NOMO-1 (cell line): ENCODE results near the gene CCL17.
A peak's percentile ranks its signal among the peaks of the same experiment; 100 is the strongest.
"Not testable (repeated sequence)": the region's sequence is repeated elsewhere in the genome, so short reads cannot be mapped to it uniquely, and the experiment has no call there.

ENCODE experiments used
- DNase-seq, 2 experiments: peaks; one replicate each; lab custom pipeline; 2025; ENCODE audit not compliant: unreplicated experiment in 2 of 2; lab: John Stamatoyannopoulos, UW

The CCL17 gene

DNA sequence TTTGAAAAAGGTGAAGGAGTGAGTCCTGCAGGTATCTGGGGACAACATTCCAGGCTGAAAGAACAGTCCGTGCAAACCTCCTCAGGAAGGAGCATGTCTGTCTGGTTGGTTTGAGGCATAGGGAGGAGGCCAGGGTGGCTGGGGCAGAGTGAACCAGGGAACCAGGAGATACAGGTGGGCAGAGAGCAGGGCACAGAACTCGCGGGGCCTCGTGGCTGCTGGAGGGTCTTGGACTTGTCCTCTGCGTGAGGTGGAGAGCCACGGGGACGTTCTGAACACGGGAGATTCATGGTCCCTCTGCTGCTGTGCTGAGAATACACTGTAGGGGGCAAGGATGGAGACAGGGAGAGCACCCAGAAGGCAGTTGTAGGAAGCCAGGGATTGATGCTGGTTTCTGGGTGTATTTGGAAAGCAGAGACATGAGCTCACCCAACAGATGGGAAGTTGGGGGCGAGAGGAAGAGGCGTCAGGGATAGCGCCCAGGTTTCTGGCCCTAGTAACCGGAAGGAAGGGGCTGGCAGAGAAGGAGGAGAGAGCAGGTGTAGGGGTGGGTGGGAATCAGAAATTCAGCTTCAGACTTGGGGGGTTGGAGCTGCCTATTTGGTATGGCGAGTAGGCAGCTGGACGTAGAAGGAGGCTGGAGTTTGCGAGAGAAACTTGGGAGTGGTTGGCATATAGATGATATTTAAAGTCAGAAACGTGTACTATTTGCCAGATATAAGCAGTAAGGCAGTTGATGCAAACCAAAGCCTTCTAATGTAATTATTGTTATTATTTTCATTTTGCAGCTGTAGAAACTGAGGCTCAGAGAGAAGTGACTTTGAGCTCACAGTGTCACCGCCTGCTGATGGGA, at the start of gene CCL17:
CCL17 (plus strand) TSS at position 803 of the 853 bp plus-strand sequence. CDS start 9,166 bp downstream, outside the sequence.
- no peak for DNase-seq

DNA sequence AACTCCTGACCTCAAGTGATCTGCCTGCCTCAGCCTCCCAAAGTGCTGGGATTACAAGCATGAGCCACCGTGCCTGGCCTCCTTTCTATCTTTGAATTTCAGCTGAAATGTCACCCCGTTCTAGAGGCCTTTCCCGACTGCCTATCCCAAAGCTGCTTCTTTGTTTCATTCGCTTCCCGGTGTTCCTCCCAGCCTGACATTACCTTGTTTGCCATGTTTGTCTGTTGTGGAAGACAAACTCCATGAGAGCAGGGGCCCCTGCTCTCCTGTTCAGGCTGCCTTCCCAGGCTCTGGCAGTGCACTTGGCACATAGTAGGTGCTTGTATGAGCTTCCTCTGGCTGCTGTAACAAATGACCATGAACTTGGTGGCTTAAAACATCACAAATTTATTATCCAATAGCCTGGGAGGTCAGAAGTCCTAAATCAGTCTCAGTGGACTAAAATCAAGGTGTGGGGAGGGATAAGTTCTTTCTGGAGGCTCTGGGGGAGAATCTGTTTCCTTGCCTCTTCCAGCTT, 48.6 kb upstream of the CCL17 start:
- DNase-seq: no peak

DNA sequence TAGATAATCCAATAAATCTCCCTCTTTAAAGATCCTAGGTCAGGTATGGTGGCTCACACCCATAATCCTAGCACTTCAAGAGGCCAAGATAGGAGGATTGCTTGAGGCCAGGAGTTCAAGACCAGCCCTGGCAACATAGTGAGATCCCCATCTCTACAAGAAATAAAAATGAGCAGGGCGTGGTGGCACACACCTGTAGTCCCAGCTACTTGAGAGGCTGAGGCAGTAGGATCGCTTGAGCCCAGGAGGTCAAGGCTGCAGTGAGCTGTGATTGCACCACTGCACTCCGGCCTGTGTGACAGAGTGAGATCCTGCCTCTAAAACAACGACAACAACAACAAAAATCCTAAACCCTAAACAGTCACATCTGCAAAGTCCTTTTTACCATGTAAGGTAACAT, 48.0 kb upstream of the CCL17 start:
- DNase-seq: no peak

DNA sequence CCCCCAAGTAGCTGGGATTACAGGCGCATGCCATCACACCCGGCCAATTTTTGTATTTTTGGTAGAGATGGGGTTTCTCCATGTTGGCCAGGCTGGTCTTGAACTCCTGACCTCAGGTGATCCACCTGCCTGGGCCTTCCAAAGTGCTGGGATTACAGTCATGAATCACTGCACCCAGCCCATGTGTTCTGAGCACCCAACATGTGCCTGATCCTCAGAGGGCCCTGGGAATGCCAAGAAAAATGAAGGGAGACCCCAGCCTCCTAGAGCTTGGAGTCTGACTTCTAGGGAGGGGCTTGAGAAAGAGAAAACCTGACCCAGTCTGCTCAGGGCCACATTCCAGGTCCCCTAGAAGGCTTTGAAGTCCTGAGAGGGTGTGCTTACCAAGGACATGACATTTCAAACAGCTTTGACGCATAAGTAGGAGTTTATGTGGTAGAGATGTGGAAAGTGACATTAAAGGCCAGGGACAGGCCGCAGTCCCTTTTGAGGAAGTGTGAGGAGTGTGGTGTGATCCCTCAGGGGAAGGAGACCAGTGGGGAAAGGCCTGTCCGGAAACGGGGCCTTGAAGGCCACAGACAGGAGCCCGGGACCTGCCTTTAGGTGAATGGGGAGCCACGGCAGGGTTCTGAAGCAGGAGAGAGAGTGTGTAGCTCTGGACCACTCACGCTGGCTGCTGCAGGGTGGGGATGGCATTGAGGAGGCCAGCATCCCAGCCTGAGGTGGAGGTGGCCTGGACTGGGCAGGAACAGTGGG, 47.1 kb upstream of the CCL17 start:
- peak; percentile 74 to 77 for DNase-seq

DNA sequence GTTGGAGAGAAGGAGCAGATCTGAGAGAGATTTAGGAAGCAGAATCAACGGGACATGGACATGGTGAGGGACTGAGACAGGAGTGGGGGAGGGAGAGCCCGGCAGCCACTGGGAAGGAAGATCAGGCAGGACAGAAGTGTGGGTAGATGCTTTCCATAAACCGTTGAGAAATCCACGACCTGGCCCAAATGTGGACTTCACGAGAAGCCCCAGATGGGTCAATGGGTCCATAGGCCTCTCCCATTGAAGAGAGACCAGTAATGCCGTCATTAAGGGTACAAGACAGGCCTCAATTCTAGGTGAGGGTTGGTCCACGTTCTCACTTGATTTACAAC, 46.5 kb upstream of the CCL17 start:
- DNase-seq: no peak

DNA sequence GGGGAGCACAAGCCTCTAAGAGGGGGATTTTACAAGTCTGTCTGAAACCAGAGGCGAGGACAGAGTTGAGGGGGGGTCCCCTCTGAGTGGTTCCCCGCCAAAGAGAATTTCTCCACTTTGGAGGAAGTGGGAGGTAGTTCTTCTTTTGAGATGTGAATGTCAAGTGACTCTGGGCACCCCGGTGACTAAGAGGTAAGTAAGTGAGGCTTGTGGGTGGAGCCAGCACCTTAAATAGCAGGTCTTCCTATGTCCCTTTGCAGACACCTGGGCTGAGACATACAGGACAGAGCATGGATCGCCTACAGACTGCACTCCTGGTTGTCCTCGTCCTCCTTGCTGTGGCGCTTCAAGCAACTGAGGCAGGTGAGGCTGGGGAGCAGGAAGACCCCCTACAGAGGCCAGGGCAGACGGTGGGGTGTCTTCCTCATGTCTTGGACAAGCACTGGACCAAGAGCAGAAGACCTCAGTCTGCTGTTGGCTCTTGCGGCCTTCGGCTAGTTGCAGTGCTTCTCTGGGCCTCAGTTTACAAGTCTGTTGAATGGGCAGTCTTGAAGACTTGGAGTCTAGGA, 46.0 kb upstream of the CCL17 start, which contains the start of gene CCL22:
CCL22 (plus strand) TSS at position 257 of the 569 bp plus-strand sequence; CDS start at position 291, 34 bp downstream.
- DNase-seq: peak in 1 of 2 experiments; percentile 27

DNA sequence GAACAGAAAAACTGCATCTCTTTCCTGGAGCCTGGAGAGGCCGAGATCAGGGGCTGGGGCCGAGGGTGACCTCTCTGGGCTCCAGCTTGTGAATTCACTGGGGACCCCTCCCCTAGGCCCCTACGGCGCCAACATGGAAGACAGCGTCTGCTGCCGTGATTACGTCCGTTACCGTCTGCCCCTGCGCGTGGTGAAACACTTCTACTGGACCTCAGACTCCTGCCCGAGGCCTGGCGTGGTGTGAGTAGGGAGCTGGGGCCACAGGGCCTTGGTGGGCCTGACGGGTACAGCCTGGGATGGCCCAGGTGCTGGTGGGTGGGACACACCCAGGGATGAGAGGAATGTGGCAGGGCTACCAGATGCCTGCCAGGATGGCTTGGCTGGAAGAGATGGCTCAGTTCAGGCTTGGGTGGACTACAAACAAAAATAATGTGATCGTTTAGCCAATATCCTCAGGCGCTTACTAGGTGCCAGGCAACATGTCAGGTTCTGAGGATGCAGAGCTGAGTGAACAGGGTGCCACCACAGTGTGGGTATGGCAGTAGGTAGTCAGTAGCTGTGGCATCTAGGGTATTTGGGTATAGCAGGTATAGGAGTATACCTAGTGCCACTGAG, 44.1 kb upstream of the CCL17 start:
- no peak for DNase-seq

DNA sequence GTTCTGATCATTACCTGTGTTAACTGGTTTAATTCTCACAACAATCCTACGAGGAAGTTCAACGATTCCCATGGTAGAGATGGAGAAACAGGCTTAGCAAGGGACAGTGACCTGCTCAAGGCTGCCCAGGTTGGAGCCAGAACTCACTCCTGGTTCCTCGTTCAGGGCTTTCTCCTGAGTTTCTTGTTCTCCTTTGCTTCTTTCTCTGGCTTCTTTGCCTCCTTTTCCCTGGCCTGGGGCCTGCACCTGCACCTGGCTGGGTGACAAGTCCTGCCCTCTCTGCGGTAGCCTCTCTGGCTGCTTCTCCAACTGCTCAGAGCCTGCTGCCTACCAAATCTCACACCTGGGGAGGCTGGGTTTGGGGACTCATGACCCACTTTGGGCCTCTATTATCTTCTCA, 43.2 kb upstream of the CCL17 start:
- no peak for DNase-seq

DNA sequence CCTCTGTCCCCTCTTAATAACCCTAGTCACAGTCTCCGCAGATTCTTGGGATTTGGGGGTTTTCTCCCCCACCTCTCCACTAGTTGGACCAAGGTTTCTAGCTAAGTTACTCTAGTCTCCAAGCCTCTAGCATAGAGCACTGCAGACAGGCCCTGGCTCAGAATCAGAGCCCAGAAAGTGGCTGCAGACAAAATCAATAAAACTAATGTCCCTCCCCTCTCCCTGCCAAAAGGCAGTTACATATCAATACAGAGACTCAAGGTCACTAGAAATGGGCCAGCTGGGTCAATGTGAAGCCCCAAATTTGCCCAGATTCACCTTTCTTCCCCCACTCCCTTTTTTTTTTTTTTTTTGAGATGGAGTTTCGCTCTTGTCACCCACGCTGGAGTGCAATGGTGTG, 40.4 kb upstream of the CCL17 start:
- no peak for DNase-seq

DNA sequence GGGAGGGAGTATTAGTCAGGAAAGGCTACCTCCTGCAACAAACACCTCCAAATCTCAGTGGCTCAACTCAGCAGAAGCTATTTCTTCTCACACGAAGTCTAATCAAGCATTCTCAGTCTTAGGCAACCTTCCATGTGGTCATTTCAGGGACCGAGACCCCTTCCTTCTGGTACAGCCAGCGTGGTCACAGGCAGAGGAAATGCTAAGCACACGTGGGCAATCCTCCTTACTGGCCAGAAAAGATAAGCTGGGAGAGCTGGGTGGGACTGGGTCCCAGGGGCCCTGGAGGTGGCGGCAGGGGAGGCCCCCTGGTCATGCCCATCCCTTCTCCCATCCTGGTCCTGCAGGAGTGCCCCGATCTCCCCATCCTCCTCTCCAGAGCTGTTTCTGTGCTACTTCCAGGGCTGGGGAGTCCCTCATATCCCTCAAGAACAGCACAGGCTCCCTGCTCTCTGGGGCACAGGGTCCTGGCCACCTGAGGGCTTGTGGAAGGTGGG, 38.0 kb upstream of the CCL17 start:
- DNase-seq: no peak

DNA sequence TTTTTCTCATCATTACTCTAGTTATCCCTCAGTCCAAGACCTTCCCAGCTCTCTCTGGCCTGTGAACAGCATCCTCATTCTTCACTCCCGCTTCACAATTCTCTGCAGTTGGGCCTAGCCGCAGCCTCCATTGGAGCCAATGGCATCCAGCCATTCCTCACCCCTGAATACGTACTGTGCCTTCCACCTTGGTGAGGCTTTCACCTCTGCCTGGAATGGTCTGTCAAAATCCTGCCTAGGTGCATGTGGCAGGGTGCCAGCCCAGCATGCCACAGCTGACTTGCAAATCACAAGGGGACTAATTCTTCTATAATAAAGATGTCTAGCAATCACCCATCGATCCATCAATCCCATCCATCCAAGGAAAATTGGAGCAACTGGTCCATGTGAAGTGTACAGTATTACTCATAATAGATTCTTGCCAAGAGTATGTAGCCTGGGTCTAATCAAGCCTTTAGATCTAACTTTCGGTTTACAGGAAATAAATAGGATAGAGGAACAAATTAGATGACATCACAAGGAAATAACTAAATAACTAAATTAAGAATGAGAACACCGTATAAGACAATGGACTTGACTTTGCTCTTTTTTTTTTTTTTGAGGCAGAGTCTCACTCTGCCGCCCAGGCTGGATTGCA, 37.3 kb upstream of the CCL17 start:
- DNase-seq: no peak

DNA sequence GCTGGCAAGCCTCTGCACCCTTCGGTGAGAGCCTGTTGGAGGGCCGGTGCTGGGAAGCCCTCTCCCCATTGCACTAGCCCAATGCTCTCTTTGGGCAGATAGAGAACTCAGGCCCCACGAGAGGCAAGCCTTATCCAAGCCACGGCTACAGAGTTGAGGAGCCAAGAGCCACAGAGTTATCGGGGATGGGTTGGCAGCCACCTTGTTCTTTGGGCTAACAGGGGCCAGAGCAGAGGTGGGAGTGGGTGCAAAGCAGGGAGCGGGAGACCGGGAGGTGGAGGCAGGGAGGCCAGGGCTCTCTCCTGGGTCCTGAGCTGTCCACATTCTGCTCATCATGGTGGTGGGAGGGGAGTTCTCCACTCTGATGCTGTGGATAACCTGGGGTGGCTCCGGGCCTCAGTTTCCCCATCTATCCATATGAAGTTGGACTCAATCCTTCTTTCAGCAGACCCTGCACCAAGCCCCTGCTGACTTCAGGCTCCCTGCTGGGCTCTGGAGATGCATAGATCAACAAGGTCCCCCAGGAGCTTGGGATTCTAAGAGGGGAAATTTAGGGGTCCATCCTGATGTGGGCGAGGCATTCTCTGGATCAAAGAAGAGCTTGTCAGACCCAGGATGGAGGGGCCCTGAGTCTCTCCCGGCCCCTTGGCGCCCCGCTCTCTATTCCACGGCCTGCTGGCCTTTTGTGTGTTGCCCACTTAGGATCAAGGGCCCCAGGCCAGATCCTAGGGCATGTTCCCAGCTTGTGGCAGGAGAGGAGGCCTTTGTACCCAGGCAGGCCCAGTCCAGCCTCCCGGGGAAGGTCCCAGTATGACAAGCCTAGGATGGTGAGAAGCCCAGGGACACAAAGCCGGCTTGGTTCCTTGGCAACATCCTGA, 32.8 kb upstream of the CCL17 start:
- no peak for DNase-seq

DNA sequence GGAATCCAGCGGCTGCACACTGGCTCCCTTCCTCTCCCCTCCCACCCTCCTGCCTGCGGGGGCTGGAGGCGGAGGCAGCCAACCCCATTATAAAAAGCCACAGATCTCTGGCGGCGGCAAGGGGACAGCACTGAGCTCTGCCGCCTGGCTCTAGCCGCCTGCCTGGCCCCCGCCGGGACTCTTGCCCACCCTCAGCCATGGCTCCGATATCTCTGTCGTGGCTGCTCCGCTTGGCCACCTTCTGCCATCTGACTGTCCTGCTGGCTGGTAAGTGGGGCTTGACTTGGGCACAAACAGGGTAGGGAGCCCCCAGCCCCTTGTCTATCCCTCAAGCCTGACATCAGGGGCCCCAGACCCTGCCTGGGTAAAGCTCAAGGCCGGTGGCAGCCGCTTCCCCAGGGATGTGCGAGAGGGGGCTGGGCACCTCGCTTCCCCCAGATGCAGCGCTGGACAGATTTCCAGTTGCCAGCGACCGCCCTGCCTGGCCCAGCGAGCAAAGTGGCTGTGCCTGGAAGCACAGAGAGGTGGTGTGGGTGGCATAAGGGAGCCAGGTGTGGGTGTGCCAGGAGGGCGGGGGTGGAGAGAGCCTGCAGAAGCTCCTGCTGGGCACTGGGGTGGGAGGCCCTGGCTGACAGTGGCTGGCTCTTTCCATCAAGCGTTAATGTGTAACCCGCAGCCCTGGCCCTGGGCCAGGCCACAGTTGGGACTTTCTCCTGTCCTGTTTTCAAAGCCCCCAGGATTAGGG, 32.0 kb upstream of the CCL17 start, which contains the start of gene CX3CL1:
CX3CL1 (plus strand) TSS at position 119 of the 745 bp plus-strand sequence; CDS start at position 198, 79 bp downstream.
- DNase-seq: no peak

DNA sequence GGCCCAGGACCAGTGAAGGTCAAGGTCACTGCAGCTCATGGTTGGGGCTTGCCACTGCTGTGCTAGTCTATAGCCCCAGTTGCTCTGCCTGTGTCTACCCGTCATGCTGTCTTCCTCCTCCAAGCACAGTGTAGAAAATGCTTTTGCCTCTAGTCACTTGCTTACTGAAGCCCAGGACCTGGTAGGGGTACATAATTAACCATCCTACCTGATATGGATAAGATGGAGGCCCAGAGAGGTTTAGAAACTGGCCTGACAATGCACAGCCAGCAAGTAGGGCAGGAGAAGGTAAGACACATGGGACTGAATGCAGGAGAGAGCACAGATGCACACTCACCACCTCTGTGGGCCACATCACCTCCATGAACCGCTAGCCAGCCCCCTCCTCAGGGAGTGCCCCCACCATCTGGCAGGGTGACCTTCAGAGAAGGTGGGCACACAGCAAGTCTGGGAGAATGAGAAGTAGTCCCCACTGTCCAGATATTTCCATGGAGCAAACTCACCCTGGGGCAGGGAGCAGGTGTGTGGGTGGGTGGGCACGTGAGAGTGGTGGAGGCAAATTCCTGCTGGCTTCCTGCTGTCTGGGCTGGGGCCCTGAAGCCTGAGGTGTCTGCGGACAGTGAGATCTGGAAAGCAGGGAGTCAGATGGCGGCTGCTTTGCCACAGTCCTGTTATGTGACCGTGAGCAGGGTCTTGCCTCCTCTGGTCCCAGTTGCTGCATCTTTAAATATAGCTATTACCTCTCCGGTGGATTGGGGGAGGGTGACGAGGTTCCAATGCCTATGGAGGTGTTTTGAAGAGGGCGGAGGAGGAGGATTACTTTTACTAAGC, 31.2 kb upstream of the CCL17 start:
- DNase-seq: no peak

DNA sequence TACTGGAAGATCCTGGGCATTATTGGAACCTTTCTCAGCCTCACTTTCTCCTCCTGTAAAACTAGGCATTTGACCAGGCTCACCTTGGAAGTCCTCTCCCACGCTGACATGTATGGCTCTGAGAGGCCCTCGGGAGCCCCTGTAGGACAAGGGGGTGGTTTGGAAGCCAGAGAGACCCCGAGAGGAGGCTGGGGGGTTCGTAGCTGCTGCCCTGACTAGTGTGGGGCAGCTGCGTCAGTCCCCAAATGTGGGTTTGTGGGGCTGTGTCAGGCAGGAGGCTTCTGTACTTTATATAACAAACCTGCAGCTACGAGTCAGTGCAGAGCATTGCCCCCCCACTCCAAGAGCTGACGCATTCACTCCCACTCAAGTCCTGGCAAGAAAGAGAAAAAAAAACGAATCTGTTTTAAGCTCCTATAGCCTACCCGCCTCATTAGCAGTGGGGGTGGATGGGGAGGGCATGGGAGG, 30.5 kb upstream of the CCL17 start:
- DNase-seq: no peak

DNA sequence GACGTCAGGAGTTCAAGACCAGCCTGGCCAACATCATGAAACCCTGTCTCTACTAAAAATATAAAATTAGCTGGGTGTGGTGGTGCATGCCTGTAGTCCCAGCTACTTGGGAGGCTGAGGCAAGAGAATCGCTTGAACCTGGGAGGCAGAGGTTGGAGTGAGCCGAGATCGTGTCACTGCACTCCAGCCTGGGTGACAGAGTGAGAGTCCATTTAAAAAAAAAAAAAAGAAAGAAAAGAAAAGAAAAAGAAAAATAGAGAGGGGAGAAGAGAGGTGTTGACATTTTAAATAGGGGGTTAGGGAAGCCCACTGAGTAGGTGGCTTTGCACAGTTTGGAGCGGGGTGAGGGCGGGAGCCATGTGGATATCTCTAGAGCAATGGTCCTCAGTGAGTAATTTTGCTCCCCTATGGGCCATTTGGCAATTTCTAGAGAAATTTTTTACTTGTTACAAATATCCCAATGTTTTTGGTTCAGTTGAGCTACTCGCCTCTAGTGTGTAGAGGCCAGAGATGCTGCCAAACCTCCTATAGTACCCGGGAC, 29.6 kb upstream of the CCL17 start:
- DNase-seq: not testable (repeated sequence)

DNA sequence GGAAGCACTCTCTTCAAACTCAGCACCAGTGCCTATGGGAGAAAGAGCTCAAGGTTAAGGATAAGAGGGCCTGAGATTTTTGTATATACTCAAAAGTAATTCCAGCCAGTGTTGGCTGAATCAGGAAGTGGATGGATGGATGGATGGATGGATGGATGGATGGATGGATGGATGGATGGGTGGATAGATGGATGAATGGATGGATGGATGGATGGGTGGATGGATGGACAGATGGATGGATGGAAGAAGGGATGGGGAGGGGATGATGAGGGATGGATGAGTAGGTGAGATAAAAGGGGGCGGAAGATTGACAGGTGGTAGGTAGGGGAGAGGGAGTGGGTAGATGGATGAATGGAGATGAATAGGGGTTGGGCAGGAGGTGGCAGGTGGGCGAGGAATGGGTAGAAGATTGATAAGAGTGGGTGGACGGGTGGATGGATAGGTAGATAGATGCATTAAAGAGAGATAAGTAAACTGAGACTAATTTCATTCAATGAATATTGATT, 28.2 kb upstream of the CCL17 start:
- DNase-seq: no peak
